Measurements from ENCODE around the gene NKG7. TPM values are rescaled to one million over a fixed set of nuclear protein-coding genes. Genes with fewer than 3 reads are reported as not detected.

NKG7 gene
- total and polyA plus RNA-seq, 2 of the 13 experiments (the other 11 are each of a cell fraction or from before 2014, with no cell fraction given), result 0.40 TPM; not detected in 1

GRCh38 chr19:51351266-51351990, 21.0 kb downstream of the NKG7 start (continued):
- TF ChIP-seq HOMEZ (CRISPR knock-in tag; IDR thresholded peaks at IDR 0.05; ENCODE audit: low read depth) (no peak), ZNF737 (CRISPR knock-in tag; IDR thresholded peaks at IDR 0.05; ENCODE audit: borderline replicate concordance) (no peak), NFYC (CRISPR knock-in tag; IDR thresholded peaks at IDR 0.05) (no peak), ARID2 (CRISPR knock-in tag; IDR thresholded peaks at IDR 0.05; ENCODE audit: borderline replicate concordance) (no peak), MED13 (CRISPR knock-in tag; IDR thresholded peaks at IDR 0.05) (no peak), MTF1 (CRISPR knock-in tag; IDR thresholded peaks at IDR 0.05) (no peak), ZNF180 (CRISPR knock-in tag; IDR thresholded peaks at IDR 0.05; ENCODE audit: borderline replicate concordance, low read depth) (no peak), BCL6 (CRISPR knock-in tag; IDR thresholded peaks at IDR 0.05) (no peak), ZSCAN22 (CRISPR knock-in tag; IDR thresholded peaks at IDR 0.05) (no peak), JUN (CRISPR knock-in tag; IDR thresholded peaks at IDR 0.05) (no peak), NFE2 (CRISPR knock-in tag; IDR thresholded peaks at IDR 0.05) (no peak), CENPT (CRISPR knock-in tag; IDR thresholded peaks at IDR 0.05; ENCODE audit: low read depth) (no peak)
- TF ChIP-seq, protein P1, sequence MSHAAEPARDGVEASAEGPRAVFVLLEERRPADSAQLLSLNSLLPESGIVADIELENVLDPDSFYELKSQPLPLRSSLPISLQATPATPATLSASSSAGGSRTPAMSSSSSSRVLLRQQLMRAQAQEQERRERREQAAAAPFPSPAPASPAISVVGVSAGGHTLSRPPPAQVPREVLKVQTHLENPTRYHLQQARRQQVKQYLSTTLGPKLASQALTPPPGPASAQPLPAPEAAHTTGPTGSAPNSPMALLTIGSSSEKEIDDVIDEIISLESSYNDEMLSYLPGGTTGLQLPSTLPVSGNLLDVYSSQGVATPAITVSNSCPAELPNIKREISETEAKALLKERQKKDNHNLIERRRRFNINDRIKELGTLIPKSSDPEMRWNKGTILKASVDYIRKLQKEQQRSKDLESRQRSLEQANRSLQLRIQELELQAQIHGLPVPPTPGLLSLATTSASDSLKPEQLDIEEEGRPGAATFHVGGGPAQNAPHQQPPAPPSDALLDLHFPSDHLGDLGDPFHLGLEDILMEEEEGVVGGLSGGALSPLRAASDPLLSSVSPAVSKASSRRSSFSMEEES (CRISPR knock-in tag; IDR thresholded peaks at IDR 0.05), result no peak
- TF ChIP-seq, protein P2, sequence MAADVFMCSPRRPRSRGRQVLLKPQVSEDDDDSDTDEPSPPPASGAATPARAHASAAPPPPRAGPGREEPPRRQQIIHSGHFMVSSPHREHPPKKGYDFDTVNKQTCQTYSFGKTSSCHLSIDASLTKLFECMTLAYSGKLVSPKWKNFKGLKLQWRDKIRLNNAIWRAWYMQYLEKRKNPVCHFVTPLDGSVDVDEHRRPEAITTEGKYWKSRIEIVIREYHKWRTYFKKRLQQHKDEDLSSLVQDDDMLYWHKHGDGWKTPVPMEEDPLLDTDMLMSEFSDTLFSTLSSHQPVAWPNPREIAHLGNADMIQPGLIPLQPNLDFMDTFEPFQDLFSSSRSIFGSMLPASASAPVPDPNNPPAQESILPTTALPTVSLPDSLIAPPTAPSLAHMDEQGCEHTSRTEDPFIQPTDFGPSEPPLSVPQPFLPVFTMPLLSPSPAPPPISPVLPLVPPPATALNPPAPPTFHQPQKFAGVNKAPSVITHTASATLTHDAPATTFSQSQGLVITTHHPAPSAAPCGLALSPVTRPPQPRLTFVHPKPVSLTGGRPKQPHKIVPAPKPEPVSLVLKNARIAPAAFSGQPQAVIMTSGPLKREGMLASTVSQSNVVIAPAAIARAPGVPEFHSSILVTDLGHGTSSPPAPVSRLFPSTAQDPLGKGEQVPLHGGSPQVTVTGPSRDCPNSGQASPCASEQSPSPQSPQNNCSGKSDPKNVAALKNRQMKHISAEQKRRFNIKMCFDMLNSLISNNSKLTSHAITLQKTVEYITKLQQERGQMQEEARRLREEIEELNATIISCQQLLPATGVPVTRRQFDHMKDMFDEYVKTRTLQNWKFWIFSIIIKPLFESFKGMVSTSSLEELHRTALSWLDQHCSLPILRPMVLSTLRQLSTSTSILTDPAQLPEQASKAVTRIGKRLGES (CRISPR knock-in tag; IDR thresholded peaks at IDR 0.05; ENCODE audit: borderline replicate concordance), result no peak
- TF ChIP-seq, protein P3, sequence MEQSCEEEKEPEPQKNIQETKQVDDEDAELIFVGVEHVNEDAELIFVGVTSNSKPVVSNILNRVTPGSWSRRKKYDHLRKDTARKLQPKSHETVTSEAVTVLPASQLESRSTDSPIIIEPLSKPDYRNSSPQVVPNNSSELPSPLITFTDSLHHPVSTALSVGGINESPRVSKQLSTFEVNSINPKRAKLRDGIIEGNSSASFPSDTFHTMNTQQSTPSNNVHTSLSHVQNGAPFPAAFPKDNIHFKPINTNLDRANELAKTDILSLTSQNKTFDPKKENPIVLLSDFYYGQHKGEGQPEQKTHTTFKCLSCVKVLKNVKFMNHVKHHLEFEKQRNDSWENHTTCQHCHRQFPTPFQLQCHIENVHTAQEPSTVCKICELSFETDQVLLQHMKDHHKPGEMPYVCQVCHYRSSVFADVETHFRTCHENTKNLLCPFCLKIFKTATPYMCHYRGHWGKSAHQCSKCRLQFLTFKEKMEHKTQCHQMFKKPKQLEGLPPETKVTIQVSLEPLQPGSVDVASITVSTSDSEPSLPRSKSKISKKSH (CRISPR knock-in tag; IDR thresholded peaks at IDR 0.05; ENCODE audit: borderline replicate concordance), result no peak
- TF ChIP-seq, protein P4, sequence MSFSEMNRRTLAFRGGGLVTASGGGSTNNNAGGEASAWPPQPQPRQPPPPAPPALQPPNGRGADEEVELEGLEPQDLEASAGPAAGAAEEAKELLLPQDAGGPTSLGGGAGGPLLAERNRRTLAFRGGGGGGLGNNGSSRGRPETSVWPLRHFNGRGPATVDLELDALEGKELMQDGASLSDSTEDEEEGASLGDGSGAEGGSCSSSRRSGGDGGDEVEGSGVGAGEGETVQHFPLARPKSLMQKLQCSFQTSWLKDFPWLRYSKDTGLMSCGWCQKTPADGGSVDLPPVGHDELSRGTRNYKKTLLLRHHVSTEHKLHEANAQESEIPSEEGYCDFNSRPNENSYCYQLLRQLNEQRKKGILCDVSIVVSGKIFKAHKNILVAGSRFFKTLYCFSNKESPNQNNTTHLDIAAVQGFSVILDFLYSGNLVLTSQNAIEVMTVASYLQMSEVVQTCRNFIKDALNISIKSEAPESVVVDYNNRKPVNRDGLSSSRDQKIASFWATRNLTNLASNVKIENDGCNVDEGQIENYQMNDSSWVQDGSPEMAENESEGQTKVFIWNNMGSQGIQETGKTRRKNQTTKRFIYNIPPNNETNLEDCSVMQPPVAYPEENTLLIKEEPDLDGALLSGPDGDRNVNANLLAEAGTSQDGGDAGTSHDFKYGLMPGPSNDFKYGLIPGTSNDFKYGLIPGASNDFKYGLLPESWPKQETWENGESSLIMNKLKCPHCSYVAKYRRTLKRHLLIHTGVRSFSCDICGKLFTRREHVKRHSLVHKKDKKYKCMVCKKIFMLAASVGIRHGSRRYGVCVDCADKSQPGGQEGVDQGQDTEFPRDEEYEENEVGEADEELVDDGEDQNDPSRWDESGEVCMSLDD (CRISPR knock-in tag; IDR thresholded peaks at IDR 0.05; ENCODE audit: borderline replicate concordance), result no peak
- TF ChIP-seq, protein P5, sequence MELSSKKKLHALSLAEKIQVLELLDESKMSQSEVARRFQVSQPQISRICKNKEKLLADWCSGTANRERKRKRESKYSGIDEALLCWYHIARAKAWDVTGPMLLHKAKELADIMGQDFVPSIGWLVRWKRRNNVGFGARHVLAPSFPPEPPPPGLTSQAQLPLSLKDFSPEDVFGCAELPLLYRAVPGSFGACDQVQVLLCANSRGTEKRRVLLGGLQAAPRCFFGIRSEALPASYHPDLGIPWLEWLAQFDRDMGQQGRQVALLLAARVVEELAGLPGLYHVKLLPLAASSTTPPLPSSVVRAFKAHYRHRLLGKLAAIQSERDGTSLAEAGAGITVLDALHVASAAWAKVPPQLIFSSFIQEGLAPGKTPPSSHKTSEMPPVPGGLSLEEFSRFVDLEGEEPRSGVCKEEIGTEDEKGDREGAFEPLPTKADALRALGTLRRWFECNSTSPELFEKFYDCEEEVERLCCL (CRISPR knock-in tag; IDR thresholded peaks at IDR 0.05; ENCODE audit: borderline replicate concordance), result no peak

Measured in HepG2 (cell line).